ENCODE measurements around the gene CCDC188.

Gene CCDC188

DNA sequence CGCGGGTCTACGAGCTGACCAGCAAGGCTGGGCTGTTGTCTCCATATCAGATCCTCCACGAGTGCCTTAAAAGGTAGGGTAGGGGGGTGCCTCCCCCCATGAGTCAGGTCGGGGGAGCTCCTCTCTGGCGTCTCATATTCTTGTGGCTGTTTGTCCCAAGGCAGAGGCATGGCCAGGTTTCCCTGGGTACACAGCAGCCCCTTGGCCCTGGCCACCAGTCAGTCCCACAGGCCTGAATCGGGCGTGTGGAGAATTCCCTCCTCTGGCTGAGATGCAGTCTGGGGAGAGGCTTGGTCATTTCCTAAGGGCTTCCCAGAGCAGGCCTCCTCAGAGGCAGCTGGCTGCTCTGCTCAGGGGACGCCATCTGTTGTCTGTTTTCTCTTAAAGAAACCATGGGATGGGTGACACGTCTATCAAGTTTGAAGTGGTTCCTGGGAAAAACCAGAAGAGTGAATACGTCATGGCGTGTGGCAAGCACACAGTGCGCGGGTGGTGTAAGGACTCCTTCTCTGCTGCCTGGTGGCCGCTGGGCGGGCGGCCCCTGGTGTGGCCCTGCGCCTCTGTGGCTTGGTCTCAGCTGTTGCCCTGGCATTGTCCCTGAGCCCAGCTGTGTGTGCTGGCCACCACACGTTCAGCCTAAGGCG lies 44.5 kb downstream of the CCDC188 start:
- DNase-seq (ENCODE audit: low spot score) = no peak

DNA sequence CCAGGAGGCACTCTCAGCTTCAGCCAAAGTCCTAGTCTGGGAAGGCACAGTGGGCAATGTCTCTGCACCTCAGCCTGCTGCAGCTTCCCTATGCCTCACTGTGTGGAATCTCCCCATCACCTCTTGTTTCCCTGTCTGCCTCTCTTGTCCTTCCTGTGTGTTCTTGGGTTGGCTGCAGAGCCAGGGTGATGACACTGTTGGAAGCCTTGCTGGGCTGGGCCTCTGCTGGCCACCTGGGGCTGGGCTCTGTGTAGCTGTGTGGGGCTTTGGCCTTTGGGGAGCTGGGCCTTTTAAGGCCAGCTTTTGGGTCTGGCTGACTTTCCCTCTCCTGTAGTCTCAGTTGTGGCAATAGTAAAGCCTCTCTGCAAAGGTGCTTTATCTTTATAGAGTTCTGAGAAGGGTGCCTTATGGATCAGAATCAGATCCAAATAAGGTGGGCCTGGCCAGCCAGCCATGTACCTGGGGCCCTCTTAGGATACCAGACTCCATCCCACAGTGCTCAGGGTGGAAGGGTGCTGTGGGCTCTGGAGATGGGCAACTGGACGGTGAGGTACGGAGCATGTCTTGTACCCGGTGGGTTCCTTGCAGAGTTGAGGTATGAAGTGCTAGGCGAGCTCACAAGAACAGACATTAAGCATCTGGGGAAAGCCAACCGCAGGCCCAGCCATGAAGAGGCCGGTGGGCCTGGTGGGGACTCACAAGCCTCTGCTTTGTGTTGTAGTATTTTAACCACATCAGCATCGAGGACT lies 45.2 kb downstream of the CCDC188 start:
- no peak for DNase-seq (ENCODE audit: low spot score)

- DNase-seq (ENCODE audit: low spot score) = no peak
Observed at GRCh38 chr22:20102203-20102780, 48.6 kb downstream of the CCDC188 start.

DNA sequence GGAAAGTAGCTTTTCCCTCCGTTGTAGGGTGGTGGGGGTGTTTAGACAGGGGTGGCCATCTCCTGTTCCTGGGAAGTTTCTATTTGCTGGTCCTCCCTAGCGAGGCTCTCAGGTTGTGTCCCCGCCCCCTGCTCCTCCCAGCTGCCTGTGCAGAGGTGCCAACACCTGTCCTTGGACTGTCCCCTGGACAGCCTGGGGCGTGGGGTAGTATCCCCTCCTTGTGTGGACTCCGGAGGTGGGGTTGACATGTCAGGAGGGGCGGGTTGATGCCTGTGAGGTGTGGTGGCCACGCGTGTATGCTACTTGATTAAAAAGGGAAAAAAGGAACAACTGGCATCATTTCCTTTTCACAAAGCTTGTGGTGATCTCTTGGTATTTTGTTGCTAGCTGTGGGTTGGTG lies 49.2 kb downstream of the CCDC188 start:
- no peak for DNase-seq (ENCODE audit: low spot score)

DNA sequence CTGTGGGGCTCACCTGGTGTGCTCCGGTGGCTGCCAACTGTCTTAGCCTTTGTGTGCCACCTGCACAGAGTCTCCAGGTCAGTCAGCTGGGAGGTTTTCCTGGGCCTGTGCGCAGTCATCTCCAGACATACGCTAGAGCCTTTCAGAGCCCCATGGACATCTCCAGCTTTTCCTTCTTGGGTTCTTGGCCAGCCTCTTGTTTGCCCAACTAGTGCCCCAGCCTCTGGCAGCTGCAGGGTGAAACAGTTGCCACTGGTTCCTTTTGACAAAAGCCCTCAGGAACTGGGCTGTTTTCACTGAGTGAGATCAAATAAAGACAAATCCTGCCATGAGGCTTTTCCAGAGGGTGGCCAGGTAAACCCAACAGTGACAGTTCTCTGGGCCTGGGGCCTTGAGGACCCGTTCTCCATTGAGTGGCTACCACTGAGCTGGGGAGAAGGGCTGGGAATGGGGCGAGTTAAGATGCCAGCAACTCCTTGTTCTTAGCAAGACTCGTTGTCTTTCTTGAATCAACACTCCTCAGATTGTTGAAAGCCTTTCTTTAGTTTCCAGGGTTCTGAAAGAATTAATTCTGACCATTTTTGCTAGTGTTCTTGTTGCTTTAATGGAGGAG lies 51.6 kb downstream of the CCDC188 start:
- no peak for DNase-seq (ENCODE audit: low spot score)
